ENCODE measurements around the gene GADL1. TPM values are rescaled to one million over a fixed set of nuclear protein-coding genes. Genes with fewer than 3 reads are reported as not detected.
A peak's percentile ranks its signal among the peaks of the same experiment; 100 is the strongest.

The GADL1 gene
- 0.13 TPM for polyA plus RNA-seq (2013, experiment 1 of 4)
- polyA plus RNA-seq (2013, experiment 2 of 4), result 0.05 TPM
- polyA plus RNA-seq (2013, experiment 3 of 4), result 0.11 TPM
- polyA plus RNA-seq (2013, experiment 4 of 4), result 0.04 TPM

- peak within 1 kb of the TSS; percentile 26 for H3K4me3 ChIP-seq (ENCODE audit: insufficient read depth, low read depth, low read length)
- 7 to 9% methylated on average over 38 of the region's 38 CpGs for WGBS, 2 experiments
- no peaks in the 10 kb centered on the region for H3K4me1 ChIP-seq (ENCODE audit: control insufficient read depth, insufficient read depth, low read length)
- no peak within 1 kb of the TSS for H3K27ac ChIP-seq (ENCODE audit: insufficient read depth, low read depth, low read length, poor library complexity, severe bottlenecking)
- no peaks in the 10 kb centered on the region for H3K36me3 ChIP-seq (ENCODE audit: control insufficient read depth, insufficient read depth, low read length)
- H3K9me3 ChIP-seq (ENCODE audit: control insufficient read depth, low read length), result no peaks in the 10 kb centered on the region
- H3K27me3 ChIP-seq (ENCODE audit: control insufficient read depth, insufficient read depth, low read length, poor library complexity, severe bottlenecking), result peaks cover 24% of the 10 kb centered on the region
Measured at GRCh38 chr3:30894521-30895251, at the start of gene GADL1. GADL1 (minus strand) TSS chr3:30894661; CDS start chr3:30894614, 47 bp downstream.

DNA sequence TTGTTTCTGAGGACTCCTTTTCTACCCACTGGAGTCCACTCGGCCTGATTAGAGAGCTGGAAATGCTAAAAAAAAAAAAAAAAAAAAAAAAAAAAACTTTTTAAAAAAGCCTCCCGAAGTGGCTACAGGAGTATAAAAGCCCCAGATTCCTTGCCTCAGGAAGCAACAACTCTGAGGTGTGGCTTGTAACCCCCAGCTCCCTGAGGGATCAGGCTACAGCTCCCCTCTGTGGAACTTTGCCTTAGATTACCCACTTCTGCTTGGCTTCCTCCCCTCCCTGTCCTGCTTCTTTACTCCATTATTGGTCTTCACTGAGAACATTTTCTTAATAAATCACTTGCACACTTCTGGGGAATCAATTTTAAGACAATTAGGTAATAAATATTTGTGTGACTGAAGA lies 49.7 kb upstream of the GADL1 start:
- no peaks in the 10 kb centered on the region for H3K27me3 ChIP-seq (ENCODE audit: control insufficient read depth, insufficient read depth, low read length, poor library complexity, severe bottlenecking)
- 73 to 90% methylated on average over 1 of the region's 2 CpGs for WGBS, 2 experiments
- H3K9me3 ChIP-seq (ENCODE audit: control insufficient read depth, low read length), result no peaks in the 10 kb centered on the region
- H3K36me3 ChIP-seq (ENCODE audit: control insufficient read depth, insufficient read depth, low read length), result no peaks in the 10 kb centered on the region
- H3K27ac ChIP-seq (ENCODE audit: insufficient read depth, low read depth, low read length, poor library complexity, severe bottlenecking), result no peak overlapping the region
- no peaks in the 10 kb centered on the region for H3K4me1 ChIP-seq (ENCODE audit: control insufficient read depth, insufficient read depth, low read length)
- H3K4me3 ChIP-seq (ENCODE audit: insufficient read depth, low read depth, low read length), result no peak overlapping the region

GRCh38 chr3:30943206-30943605 lies 48.7 kb upstream of the GADL1 start:
- Histone ChIP-seq H3K27me3 (ENCODE audit: control insufficient read depth, insufficient read depth, low read length, poor library complexity, severe bottlenecking) (no peaks in the 10 kb centered on the region), H3K36me3 (ENCODE audit: control insufficient read depth, insufficient read depth, low read length) (no peaks in the 10 kb centered on the region), H3K27ac (ENCODE audit: insufficient read depth, low read depth, low read length, poor library complexity, severe bottlenecking) (no peak overlapping the region), H3K4me3 (ENCODE audit: insufficient read depth, low read depth, low read length) (no peak overlapping the region), H3K4me1 (ENCODE audit: control insufficient read depth, insufficient read depth, low read length) (no peaks in the 10 kb centered on the region), H3K9me3 (ENCODE audit: control insufficient read depth, low read length) (no peaks in the 10 kb centered on the region)
- 90 to 93% methylated on average over 6 of the region's 6 CpGs for WGBS, 2 experiments

DNA sequence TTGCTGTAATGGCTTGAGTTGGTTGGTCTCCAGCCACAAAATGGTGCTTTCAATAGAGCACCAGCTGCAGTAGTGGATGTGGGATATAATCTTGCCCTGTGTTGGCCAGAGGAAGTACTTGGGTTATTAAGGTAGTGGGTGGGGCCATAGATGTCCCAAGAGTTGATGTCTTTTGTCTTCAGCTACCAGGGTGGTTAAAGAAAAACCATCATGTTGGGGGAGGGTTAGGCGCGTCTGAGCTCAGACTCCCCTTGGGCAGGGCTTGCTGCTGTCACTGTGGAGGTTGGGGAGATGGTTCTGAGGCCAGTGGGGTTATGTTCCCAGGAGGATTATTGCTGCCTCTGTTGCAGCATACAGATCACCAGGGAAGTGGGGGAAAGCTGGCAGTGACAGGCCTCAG lies 46.9 kb upstream of the GADL1 start:
- Histone ChIP-seq H3K27me3 (ENCODE audit: control insufficient read depth, insufficient read depth, low read length, poor library complexity, severe bottlenecking) (no peaks in the 10 kb centered on the region), H3K4me1 (ENCODE audit: control insufficient read depth, insufficient read depth, low read length) (no peaks in the 10 kb centered on the region), H3K27ac (ENCODE audit: insufficient read depth, low read depth, low read length, poor library complexity, severe bottlenecking) (no peak overlapping the region), H3K36me3 (ENCODE audit: control insufficient read depth, insufficient read depth, low read length) (no peaks in the 10 kb centered on the region), H3K9me3 (ENCODE audit: control insufficient read depth, low read length) (no peaks in the 10 kb centered on the region), H3K4me3 (ENCODE audit: insufficient read depth, low read depth, low read length) (no peak overlapping the region)
- 65 to 74% methylated on average over 2 of the region's 2 CpGs for WGBS, 2 experiments

DNA sequence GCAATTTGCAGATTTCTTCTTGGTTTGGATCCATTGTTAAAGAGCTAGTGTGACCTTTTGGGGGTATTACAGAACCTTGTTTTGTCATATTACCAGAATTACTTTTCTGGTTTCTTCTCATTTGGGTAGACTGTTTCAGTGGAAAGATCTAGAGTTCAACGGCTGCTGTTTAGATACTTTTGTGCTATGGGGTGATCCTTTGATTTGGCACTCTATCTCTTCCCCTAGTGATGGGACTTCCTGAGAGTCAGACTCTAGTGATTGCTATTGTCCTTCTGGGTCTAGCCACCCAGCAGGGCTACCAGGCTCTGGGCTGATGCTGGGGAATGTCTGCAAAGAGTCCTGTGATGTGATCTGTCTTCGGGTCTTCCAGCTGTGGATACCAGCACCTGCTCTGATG lies 46.3 kb upstream of the GADL1 start:
- Histone ChIP-seq H3K36me3 (ENCODE audit: control insufficient read depth, insufficient read depth, low read length) (no peaks in the 10 kb centered on the region), H3K27ac (ENCODE audit: insufficient read depth, low read depth, low read length, poor library complexity, severe bottlenecking) (no peak overlapping the region), H3K27me3 (ENCODE audit: control insufficient read depth, insufficient read depth, low read length, poor library complexity, severe bottlenecking) (no peaks in the 10 kb centered on the region), H3K9me3 (ENCODE audit: control insufficient read depth, low read length) (no peaks in the 10 kb centered on the region), H3K4me1 (ENCODE audit: control insufficient read depth, insufficient read depth, low read length) (no peaks in the 10 kb centered on the region), H3K4me3 (ENCODE audit: insufficient read depth, low read depth, low read length) (no peak overlapping the region)
- 88 to 98% methylated on average over 2 of the region's 2 CpGs for WGBS, 2 experiments

DNA sequence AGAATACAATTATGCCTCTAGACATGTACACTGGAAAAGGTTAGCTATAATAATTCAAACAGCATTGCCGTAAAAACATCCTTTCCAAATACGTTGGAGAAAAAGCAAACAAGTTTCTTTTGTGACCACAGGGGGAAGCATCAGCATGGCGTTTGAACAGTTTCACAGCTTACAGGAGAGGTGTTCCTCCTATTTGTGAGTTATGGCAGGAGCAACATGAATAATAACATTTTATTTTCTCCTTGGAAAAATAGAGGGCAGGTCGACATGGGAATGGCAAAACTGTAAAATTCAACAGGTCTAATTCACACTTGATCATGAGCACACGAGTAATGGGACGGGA lies 39.7 kb upstream of the GADL1 start:
- no peaks in the 10 kb centered on the region for H3K36me3 ChIP-seq (ENCODE audit: control insufficient read depth, insufficient read depth, low read length)
- no peaks in the 10 kb centered on the region for H3K9me3 ChIP-seq (ENCODE audit: control insufficient read depth, low read length)
- WGBS, 2 experiments, result 65 to 70% methylated on average over 6 of the region's 6 CpGs
- H3K27me3 ChIP-seq (ENCODE audit: control insufficient read depth, insufficient read depth, low read length, poor library complexity, severe bottlenecking), result no peaks in the 10 kb centered on the region
- no peaks in the 10 kb centered on the region for H3K4me1 ChIP-seq (ENCODE audit: control insufficient read depth, insufficient read depth, low read length)
- no peak overlapping the region for H3K27ac ChIP-seq (ENCODE audit: insufficient read depth, low read depth, low read length, poor library complexity, severe bottlenecking)
- H3K4me3 ChIP-seq (ENCODE audit: insufficient read depth, low read depth, low read length), result no peak overlapping the region

DNA sequence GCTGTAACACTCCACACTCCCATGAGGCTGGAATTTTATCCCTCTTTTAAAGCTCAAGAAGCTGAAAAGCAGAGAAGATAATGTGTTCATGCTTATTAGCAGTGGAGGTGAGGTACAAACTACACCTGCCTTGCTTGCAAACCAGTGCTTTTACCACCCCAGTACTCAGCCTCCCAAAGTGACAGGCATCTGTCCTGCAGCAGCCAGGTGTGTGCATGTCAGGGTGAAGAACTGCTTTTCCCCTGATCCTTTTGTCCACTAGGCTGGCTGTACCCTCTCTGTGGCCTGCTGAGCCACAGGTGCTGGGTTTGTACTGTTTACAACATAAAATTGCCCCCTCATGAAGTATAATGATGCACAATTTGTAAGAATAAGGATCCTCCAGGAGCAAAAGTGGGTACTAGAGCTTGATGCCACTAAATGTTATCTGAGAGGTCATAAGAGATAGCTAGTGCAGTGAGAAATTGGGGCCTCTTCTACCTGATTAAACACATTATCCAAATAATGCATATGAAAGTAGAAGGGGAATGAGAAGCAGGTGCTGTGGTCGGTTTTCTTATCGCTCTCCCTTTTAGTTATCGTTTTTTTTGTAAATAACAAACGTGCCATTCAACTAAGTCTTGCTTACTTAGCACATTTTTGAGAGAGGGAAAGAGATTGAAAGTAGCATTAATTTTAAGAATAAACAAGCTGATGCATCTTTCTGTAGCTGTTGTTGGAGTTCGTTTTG lies 39.2 kb upstream of the GADL1 start:
- Histone ChIP-seq H3K9me3 (ENCODE audit: control insufficient read depth, low read length) (no peaks in the 10 kb centered on the region), H3K4me1 (ENCODE audit: control insufficient read depth, insufficient read depth, low read length) (no peaks in the 10 kb centered on the region), H3K27me3 (ENCODE audit: control insufficient read depth, insufficient read depth, low read length, poor library complexity, severe bottlenecking) (no peaks in the 10 kb centered on the region), H3K27ac (ENCODE audit: insufficient read depth, low read depth, low read length, poor library complexity, severe bottlenecking) (no peak overlapping the region), H3K4me3 (ENCODE audit: insufficient read depth, low read depth, low read length) (no peak overlapping the region), H3K36me3 (ENCODE audit: control insufficient read depth, insufficient read depth, low read length) (no peaks in the 10 kb centered on the region)
- 77 to 81% methylated on average over 5 of the region's 5 CpGs for WGBS, 2 experiments

- no peaks in the 10 kb centered on the region for H3K4me1 ChIP-seq (ENCODE audit: control insufficient read depth, insufficient read depth, low read length)
- H3K4me3 ChIP-seq (ENCODE audit: insufficient read depth, low read depth, low read length), result no peak overlapping the region
- no peaks in the 10 kb centered on the region for H3K36me3 ChIP-seq (ENCODE audit: control insufficient read depth, insufficient read depth, low read length)
- no peak overlapping the region for H3K27ac ChIP-seq (ENCODE audit: insufficient read depth, low read depth, low read length, poor library complexity, severe bottlenecking)
- 95 to 97% methylated on average over 2 of the region's 2 CpGs for WGBS, 2 experiments
- no peaks in the 10 kb centered on the region for H3K9me3 ChIP-seq (ENCODE audit: control insufficient read depth, low read length)
- H3K27me3 ChIP-seq (ENCODE audit: control insufficient read depth, insufficient read depth, low read length, poor library complexity, severe bottlenecking), result no peaks in the 10 kb centered on the region
Measured at GRCh38 chr3:30932513-30933098, 38.1 kb upstream of the GADL1 start.

DNA sequence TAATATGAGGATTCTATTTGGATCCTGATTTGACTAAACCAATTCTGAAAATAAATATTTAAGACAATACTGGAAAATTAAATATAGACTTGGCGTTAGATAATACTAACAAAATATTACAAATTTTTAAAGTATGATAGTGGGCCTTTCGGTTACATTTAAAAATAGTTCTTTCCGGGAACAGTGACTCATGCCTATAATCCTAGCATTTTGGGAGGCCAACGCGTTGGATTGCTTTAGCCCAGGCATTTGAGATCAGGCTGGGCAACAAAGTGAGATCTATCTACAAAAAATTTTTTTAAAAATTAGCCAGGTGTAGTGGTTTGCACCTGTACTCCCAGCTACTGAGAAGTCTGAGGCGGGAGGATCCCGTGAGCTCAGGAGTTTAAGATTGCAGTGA lies 30.3 kb upstream of the GADL1 start:
- Histone ChIP-seq H3K4me3 (ENCODE audit: insufficient read depth, low read depth, low read length) (no peak overlapping the region), H3K4me1 (ENCODE audit: control insufficient read depth, insufficient read depth, low read length) (no peaks in the 10 kb centered on the region), H3K27me3 (ENCODE audit: control insufficient read depth, insufficient read depth, low read length, poor library complexity, severe bottlenecking) (no peaks in the 10 kb centered on the region), H3K9me3 (ENCODE audit: control insufficient read depth, low read length) (no peaks in the 10 kb centered on the region), H3K27ac (ENCODE audit: insufficient read depth, low read depth, low read length, poor library complexity, severe bottlenecking) (no peak overlapping the region), H3K36me3 (ENCODE audit: control insufficient read depth, insufficient read depth, low read length) (no peaks in the 10 kb centered on the region)
- 93 to 94% methylated on average over 6 of the region's 7 CpGs for WGBS, 2 experiments

- 99 to 100% methylated on average over 5 to 6 of the region's 6 CpGs for WGBS, 2 experiments
- H3K27ac ChIP-seq (ENCODE audit: insufficient read depth, low read depth, low read length, poor library complexity, severe bottlenecking), result no peak overlapping the region
- no peaks in the 10 kb centered on the region for H3K9me3 ChIP-seq (ENCODE audit: control insufficient read depth, low read length)
- H3K36me3 ChIP-seq (ENCODE audit: control insufficient read depth, insufficient read depth, low read length), result no peaks in the 10 kb centered on the region
- no peaks in the 10 kb centered on the region for H3K4me1 ChIP-seq (ENCODE audit: control insufficient read depth, insufficient read depth, low read length)
- no peak overlapping the region for H3K4me3 ChIP-seq (ENCODE audit: insufficient read depth, low read depth, low read length)
- H3K27me3 ChIP-seq (ENCODE audit: control insufficient read depth, insufficient read depth, low read length, poor library complexity, severe bottlenecking), result no peaks in the 10 kb centered on the region
Measured at GRCh38 chr3:30919564-30919963, 25.1 kb upstream of the GADL1 start.
